Amniotic epithelial cell (primary cell): ENCODE results near the gene NOM1.

Experiments used
- DNase-seq: peaks from one replicate; pipeline ENCODE4 v3.0.0-alpha.2; 2010; ENCODE audit warnings: low read depth

Gene NOM1

GRCh38 chr7:156985101-156985992, 35.8 kb downstream of the NOM1 start:
- no peak for DNase-seq

DNA sequence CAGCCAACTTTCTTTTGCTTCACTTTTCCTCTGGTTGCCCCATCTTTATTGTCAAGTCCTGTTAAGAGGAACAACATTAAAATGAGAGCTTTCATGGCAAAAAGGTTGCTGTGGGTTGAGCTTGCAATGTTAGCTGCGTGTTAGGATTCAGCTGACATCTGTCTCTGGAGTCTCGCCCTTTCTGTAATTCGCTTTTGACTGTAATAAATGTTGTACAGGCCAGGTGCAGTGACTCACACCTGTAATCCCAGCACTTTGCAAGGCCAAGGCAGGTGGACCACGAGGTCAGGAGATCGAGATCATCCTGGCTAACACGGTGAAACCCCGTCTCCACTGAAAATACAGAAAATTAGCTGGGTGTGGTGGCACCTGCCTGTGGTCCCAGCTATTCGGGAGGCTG, 36.9 kb downstream of the NOM1 start:
- no peak for DNase-seq

- no peak for DNase-seq
Observed at GRCh38 chr7:156988343-156989185, 39.1 kb downstream of the NOM1 start.

DNA sequence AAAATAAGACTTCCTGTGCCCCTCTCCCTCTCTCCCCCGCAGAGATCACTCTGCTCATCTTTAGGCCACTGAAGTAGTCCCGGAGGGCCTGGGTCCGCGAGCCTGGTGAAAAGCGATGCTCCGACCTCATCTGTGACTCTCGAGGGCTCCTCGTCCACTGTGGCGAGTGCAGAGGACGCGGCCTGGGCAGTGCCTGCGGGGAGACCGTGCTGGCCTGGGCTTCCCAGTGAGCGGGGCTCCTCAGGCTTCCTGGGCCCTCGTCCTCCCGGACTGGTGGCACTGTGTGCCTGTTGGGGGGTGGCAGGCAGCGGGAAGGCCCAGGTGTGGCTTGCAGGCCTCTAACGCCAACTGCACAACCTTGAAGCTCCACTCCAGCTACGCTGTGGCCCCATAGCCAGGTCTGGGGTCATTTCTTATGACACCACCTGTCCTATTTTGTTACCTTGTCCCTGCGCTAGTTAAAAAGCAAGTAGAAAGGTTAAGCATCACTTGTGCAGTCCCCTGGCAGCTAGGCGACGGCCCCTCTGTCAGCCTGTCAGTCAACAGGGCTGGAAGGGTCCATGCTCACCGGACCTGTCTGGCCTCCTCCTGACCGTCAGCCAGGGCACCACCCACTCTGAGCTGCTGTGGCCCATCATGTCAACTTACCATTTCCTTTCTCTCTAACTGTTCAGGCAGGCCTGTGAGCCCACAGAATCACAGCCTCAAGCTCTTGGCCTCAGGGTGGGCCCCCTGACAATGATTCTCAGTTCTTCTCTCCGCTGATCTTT, 40.4 kb downstream of the NOM1 start:
- DNase-seq, result no peak

GRCh38 chr7:156993021-156993924, 43.8 kb downstream of the NOM1 start:
- no peak for DNase-seq

- no peak for DNase-seq
Observed at GRCh38 chr7:156993925-156994235, 44.4 kb downstream of the NOM1 start.

- DNase-seq, result no peak
Observed at GRCh38 chr7:156994417-156994816, 44.9 kb downstream of the NOM1 start.

- DNase-seq, result no peak
Observed at GRCh38 chr7:156998988-156999957, 49.8 kb downstream of the NOM1 start.

DNA sequence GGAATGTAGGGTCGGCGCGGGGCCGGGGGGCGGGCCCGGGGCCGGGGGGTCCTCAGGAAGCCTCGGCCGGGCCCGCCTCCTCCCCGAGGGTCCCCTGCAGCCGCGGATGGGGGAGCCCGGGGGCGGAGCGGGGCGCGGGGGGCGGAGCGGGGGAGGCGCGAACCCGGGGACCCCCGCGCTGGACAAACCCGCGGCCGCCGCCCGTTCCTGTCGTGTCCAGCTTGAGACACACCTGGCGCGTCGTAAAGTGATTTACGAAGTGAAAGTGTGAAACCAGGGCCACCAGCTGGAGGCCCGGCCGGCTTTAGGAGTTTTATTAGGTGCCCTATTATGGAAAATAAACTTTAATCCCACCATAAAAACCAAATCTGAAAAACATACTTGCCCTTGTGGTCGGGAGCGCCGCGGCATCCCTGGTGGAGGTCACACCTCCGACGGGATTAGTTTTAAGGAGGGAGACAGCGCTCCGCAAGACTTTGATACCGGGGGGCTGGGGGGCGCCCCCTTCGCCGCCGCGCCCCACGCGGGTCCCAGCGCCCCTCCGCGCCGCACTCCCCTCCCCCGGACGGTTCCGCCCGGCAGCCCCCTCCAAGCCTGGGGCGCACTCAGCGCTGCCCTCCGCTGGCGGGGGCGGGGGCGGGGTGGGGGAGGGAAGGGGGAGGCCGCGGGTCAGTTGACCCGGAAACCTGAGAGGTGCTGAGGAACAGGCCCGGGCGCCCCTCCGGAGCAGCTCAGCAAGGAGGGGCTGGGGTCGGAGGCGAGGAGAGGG, 50.6 kb downstream of the NOM1 start:
- DNase-seq, result no peak

- no peak for DNase-seq
Observed at GRCh38 chr7:157000741-157001653, 51.5 kb downstream of the NOM1 start.

DNA sequence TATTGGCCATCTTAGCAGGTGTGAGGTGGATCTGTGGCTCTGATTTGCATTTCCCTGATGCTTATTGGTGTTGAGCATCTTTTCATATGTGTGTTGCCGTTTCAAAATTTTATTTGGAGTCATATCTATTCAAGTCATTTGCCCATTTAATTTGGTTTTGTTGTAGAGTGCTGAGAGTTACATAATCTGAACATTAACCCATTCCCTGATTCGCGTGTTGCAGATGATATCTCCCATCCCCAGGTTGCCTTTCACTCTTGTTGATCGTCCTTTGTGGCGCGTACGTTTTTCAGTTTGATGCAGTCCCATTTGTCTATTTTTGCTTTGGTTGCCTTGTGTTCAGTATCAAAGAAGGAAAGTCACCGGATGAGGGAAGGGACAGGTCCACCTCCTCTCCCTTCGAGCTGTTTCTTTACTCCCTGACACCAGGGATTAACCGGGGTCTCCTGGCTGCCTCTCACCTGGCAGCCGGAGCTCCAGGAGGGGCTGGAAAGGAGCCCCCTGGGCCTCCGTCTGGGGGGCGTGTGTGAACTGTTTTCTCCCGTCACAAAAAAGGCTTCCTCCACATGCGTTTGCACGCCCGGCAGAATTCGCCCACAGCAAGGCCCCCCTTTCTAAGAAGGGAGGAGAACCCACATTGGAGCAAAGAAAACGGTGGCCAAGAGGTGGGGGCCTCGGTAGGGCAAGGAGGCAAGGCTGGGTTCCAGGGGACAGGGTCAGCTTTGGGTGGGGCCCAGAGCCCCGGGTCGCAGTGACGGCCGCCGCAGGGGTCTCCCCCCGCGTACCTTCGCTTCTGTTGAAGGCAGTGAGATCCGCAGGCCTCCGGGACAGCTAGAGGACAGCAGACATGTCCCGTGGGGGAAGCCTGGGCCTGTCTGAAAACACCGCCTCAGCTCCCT, 52.7 kb downstream of the NOM1 start:
- no peak for DNase-seq

DNA sequence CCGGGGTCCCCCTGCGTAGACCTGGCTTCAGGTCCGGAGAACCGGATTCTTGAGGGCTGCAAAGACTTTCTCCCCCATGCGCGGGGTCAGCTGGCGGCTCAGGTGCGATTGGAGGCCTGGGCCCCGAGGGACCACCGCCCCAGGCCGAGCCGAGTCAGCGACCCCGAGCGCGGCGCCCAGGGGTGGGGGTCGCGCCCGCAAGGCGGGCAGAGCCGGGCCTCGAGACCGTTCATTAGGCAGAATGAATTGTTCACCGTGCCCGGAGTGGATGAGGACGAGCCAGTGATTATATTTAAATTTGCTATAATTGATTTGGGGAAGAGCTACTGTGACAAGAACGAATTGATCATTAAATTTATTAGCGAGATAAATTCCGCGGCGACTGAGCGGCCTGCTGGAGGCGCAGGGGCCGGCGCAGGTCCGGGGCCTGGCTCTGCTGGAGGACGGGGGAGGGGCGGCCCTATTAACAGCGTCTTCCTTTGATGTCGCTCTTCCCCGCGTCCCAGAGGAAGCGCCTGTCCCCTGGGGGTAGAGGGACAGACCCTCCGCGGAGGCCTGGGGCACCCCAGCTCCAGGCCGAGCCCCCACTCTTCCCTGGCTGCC, 53.4 kb downstream of the NOM1 start:
- DNase-seq, result no peak

GRCh38 chr7:157003445-157003755, 53.9 kb downstream of the NOM1 start:
- DNase-seq, result no peak

- peak; percentile 32 for DNase-seq
Observed at GRCh38 chr7:157003756-157004520, 54.4 kb downstream of the NOM1 start.

GRCh38 chr7:157004521-157005455, 55.3 kb downstream of the NOM1 start:
- no peak for DNase-seq
